Epithelial cell of proximal tubule (primary cell): ENCODE results near the gene PIEZO2. TPM values are rescaled to one million over a fixed set of nuclear protein-coding genes. Genes with fewer than 3 reads are reported as not detected.

Experiments used
- DNase-seq: peaks from one replicate; pipeline ENCODE4 v3.0.0-alpha.2; 2011; ENCODE audit warnings: low read depth
- H3K4me3 ChIP-seq: 2 replicates; pipeline ENCODE4 v1.5.1; 2011; ENCODE audit warnings: low read depth, mild to moderate bottlenecking, low read length
- total RNA-seq: library from RNA; depleted of rRNA; stranded (reverse); fragments of >200 nt; gene quantifications from 2 replicates; pipeline ENCODE4 v1.2.3, GENCODE V29; 2015
- TF ChIP-seq, protein P1 (sequence below): conservative IDR thresholded peaks from 2 replicates; pipeline ENCODE4 v1.5.1; 2012; ENCODE audit warnings: low read depth, mild to moderate bottlenecking, low read length

The PIEZO2 gene
- total RNA-seq, 1 donor from 2014 or later = 7.5 TPM

DNA sequence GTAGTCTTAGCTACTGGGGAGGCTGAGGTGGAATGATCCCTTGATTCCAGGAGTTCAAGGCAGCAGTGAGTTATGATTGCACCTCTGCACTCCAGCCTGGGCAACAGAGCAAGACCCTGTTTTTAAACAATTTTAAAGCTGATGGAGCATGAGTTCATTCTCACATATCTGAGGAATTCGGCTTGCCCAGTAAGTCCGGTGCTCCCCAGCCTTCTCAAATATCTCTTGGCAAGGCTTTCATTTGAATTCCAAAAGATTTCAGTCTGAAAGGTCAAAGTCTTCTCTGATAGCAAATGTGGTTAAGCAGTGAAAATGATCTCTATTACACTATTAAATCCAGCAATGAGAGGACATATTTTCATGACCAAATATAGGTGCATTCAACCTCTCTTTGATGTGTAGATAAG lies 27.9 kb downstream of the PIEZO2 start:
- DNase-seq = no peak
- H3K4me3 ChIP-seq = no peak overlapping the region

DNA sequence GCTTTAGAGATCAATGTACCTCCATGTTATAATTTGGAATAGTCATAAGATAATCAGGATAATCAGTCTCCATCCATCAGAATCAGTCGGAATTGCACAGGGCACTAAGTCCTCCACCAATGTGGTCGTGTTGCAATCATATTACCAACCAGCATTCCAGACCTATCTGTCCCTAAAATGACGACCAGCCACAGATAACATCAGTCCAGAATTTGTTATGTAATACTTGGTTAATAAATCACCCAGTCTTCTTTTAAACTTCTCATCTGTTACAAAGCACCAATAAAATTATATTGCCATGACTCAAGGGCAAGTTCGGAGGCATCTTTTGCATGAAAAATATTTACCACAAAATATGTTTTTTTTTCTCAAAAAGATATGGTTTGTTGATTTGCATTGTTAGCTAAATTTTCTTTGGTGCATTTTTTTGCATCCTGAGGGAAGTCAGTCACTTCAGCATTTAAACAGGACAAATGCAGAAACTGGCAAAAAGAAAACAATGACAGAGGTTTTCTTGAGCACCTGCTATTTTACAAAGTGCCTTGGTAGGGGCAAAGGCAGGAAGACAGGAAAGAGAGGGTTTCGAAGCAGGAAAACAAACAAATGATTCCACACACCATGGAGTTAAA lies 29.3 kb downstream of the PIEZO2 start:
- no peak overlapping the region for H3K4me3 ChIP-seq
- TF ChIP-seq, protein P1, sequence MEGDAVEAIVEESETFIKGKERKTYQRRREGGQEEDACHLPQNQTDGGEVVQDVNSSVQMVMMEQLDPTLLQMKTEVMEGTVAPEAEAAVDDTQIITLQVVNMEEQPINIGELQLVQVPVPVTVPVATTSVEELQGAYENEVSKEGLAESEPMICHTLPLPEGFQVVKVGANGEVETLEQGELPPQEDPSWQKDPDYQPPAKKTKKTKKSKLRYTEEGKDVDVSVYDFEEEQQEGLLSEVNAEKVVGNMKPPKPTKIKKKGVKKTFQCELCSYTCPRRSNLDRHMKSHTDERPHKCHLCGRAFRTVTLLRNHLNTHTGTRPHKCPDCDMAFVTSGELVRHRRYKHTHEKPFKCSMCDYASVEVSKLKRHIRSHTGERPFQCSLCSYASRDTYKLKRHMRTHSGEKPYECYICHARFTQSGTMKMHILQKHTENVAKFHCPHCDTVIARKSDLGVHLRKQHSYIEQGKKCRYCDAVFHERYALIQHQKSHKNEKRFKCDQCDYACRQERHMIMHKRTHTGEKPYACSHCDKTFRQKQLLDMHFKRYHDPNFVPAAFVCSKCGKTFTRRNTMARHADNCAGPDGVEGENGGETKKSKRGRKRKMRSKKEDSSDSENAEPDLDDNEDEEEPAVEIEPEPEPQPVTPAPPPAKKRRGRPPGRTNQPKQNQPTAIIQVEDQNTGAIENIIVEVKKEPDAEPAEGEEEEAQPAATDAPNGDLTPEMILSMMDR = no peak
- DNase-seq = no peak

More for the DNA sequence above, 27.9 kb downstream of the PIEZO2 start:
- TF ChIP-seq, protein P1 = no peak

DNA sequence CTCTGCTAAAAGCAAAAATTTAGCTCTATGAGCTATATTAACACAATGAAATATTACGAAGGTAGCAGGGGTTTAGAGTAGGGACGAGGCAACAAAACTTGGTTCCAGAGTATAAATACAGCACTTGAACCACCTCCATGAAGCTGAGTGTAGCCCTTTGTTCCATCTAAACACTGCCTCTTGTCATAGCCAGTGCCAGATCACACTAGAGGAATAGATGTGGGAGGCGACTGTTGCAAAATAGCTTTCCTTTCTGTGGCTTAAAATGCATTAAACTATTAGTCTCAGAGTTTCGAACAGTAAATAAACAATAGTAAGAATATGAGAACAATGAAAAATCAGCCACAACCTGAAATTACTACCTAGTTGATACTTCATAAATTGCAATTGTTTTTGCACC lies 29.8 kb downstream of the PIEZO2 start:
- H3K4me3 ChIP-seq = no peak overlapping the region
- no peak for DNase-seq
- TF ChIP-seq, protein P1 = no peak

DNA sequence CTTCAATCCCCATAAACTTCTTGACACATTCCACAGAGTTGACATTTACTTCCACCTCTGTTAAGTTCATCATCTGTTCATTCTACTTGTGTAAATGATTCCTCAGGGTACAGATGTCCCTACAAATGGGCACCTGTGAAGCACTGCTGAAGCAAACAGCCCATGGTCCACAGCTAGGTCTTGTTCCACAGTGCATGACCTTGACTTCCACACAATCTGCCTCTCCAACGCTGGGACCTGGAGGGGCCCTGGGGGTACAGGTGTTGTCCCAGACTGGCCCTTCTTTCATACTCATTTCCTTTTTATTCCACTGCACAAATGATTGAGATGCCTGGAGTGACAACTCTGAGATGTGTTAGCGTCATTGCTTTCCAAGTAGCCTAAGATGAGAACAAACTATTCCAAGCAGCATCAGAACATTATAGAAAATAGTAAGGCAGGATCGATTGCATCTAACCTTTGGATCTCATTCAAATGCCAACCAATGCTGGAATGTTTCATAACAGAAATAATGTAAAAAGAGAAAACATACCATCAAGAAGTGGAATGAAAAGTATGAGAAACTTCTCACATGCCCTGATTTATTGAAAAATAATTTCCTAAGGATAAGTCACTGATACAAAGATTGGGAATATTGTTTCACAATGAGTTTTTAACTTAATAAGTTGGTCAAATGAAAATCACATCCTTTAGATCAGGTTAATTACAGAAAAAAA lies 31.2 kb downstream of the PIEZO2 start:
- no peak overlapping the region for H3K4me3 ChIP-seq
- TF ChIP-seq, protein P1 = no peak
- DNase-seq = no peak

DNA sequence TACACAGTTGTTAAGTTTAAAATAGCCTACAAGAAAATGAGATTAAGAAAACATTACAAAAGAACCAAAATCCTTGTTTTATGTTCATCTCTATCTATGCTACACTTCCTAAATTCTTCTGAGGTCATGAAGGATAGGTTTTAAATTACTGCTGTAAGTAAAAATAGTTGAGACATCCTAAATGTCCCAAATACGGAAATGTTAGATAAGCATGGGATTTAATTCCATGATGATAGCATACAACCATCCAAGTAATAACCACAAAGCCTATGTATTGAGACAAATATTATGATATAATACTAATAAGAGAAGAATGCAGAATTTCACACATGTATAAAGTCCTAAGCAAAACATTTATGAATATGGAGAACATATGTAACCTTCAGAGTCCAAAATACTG lies 34.1 kb downstream of the PIEZO2 start:
- TF ChIP-seq, protein P1 = no peak
- no peak for DNase-seq
- no peak overlapping the region for H3K4me3 ChIP-seq

DNA sequence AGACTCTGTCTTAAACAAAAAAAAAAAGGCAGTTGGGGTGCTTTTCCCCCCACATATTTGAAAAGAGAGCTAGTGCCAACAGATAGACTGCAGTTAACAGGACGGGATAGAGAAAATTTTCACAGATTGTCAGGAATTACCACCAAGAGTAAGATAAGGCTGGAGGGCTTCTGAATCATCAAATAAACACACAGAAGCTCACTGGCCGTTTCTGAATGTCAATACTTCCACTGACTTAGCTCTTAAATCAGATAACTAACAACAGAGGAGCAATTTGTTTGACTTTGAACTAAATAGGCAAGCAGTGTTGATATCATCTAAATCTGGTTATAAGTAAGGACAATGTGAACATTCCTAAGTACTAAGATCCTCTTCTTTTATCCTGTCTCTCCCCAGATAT lies 34.7 kb downstream of the PIEZO2 start:
- TF ChIP-seq, protein P1 = no peak
- H3K4me3 ChIP-seq = no peak overlapping the region
- DNase-seq = no peak

DNA sequence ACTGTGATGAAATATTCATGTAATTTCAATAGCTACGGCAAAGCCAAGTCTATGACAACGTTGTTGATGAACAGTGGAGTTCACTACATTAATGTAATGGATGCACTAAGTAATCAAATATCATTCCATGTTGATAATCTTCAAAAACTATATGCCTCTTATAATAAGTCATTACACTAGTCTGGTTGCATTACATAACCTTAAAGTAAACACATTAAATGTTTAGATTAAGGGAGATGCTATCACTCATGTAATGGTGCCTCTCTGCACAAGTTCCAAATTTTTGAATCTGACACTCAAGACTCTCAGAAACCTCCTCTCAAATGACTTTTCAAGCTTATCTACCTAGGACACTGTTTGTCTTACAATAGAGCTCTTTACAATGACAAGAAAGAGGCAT lies 35.4 kb downstream of the PIEZO2 start:
- TF ChIP-seq, protein P1 = no peak
- H3K4me3 ChIP-seq = no peak overlapping the region
- no peak for DNase-seq
